Measurements from ENCODE around the gene CARNS1. TPM values are rescaled to one million over a fixed set of nuclear protein-coding genes. Genes with fewer than 3 reads are reported as not detected.
A peak's percentile ranks its signal among the peaks of the same experiment; 100 is the strongest.

The CARNS1 gene
- total RNA-seq, 1 donor from 2014 or later, result 1.5 TPM

GRCh38 chr11:67431346-67432249 lies 16.1 kb downstream of the CARNS1 start:
- Mint-ChIP-seq H3K9me3 (no peaks in the 10 kb centered on the region), H3K27ac (peak overlapping the region; percentile 43), H3K4me3 (peak overlapping the region; percentile 45), H3K4me1 (ENCODE audit: unreplicated experiment) (peaks cover 8% of the 10 kb centered on the region), H3K27me3 (no peaks in the 10 kb centered on the region), H3K36me3 (no peaks in the 10 kb centered on the region)
- DNase-seq (ENCODE audit: extremely low spot score, unreplicated experiment), result no peak
- no peak for TF ChIP-seq CTCF (conservative IDR thresholded peaks at IDR 0.05)

DNA sequence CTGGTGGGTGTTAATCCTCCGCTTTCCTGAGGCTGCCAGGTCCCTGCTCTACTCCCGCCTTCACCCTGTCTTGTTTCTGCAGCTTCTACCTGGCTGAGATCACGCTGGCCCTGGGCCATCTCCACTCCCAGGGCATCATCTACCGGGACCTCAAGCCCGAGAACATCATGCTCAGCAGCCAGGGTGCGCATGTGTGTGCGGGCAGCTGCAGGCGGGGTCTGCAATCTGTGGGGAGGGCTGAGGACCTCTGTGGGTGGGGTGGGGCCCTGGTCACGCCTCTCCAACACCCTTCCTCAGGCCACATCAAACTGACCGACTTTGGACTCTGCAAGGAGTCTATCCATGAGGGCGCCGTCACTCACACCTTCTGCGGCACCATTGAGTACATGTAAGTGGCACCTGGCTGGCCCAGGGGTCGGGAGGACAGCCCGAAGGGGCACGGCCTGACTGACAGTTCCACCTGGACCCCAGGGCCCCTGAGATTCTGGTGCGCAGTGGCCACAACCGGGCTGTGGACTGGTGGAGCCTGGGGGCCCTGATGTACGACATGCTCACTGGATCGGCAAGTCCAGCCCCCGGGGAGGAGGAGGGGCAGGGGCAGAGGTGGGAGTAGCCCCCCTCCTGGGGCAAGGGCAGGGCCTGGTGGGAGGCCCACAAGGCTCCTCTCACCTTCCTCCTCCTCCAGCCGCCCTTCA lies 17.3 kb downstream of the CARNS1 start:
- no peaks in the 10 kb centered on the region for H3K27me3 Mint-ChIP-seq
- no peaks in the 10 kb centered on the region for H3K36me3 Mint-ChIP-seq
- no peak overlapping the region for H3K4me3 Mint-ChIP-seq
- peaks cover 5% of the 10 kb centered on the region for H3K4me1 Mint-ChIP-seq (ENCODE audit: unreplicated experiment)
- no peak for TF ChIP-seq CTCF (conservative IDR thresholded peaks at IDR 0.05)
- H3K9me3 Mint-ChIP-seq, result no peaks in the 10 kb centered on the region
- no peak for DNase-seq (ENCODE audit: extremely low spot score, unreplicated experiment)
- H3K27ac Mint-ChIP-seq, result no peak overlapping the region

DNA sequence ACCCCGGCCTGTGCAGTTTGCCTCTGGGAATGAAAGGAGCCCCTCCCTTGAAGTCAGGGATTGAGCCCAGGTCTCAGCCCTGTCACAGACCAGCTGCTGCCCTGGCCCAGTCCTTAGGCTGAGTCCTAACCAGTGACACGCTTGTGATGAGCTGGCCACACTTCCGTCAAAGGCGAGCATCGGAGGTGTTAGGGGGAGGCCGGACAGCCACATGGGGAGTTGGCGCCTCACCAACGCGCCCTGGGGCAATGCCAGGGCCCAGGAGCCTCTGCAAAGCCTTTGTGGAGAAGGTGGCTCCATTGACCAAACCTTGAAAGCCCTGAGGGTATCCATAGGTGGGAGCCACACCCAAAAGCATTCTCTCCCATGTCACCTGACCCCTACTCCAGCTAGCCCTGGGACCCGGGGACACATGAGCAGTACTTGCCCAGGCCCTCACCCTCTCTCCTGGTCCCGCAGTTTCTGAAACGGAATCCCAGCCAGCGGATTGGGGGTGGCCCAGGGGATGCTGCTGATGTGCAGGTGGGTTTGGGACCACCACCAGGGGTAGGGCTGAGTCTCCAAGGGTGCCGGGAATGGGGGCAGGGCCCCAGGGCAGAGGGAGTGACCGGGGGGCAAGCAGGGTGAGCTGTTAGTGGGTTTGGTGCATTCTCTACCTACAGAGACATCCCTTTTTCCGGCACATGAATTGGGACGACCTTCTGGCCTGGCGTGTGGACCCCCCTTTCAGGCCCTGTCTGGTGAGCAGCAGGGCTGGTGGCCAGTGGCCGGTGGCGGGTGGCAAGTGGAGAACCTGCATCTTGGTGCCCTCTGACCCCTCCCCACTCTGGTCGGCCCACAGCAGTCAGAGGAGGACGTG lies 18.3 kb downstream of the CARNS1 start:
- H3K27me3 Mint-ChIP-seq, result no peaks in the 10 kb centered on the region
- TF ChIP-seq CTCF (conservative IDR thresholded peaks at IDR 0.05), result no peak
- H3K4me3 Mint-ChIP-seq, result no peak overlapping the region
- DNase-seq (ENCODE audit: extremely low spot score, unreplicated experiment), result no peak
- H3K27ac Mint-ChIP-seq, result no peak overlapping the region
- no peaks in the 10 kb centered on the region for H3K9me3 Mint-ChIP-seq
- no peaks in the 10 kb centered on the region for H3K4me1 Mint-ChIP-seq (ENCODE audit: unreplicated experiment)
- H3K36me3 Mint-ChIP-seq, result no peaks in the 10 kb centered on the region

- Mint-ChIP-seq H3K4me3 (no peak overlapping the region), H3K36me3 (no peaks in the 10 kb centered on the region), H3K27me3 (no peaks in the 10 kb centered on the region), H3K9me3 (no peaks in the 10 kb centered on the region), H3K4me1 (ENCODE audit: unreplicated experiment) (no peaks in the 10 kb centered on the region), H3K27ac (no peak overlapping the region)
- no peak for TF ChIP-seq CTCF (conservative IDR thresholded peaks at IDR 0.05)
- DNase-seq (ENCODE audit: extremely low spot score, unreplicated experiment), result no peak
Measured at GRCh38 chr11:67434395-67434881, 19.0 kb downstream of the CARNS1 start.

DNA sequence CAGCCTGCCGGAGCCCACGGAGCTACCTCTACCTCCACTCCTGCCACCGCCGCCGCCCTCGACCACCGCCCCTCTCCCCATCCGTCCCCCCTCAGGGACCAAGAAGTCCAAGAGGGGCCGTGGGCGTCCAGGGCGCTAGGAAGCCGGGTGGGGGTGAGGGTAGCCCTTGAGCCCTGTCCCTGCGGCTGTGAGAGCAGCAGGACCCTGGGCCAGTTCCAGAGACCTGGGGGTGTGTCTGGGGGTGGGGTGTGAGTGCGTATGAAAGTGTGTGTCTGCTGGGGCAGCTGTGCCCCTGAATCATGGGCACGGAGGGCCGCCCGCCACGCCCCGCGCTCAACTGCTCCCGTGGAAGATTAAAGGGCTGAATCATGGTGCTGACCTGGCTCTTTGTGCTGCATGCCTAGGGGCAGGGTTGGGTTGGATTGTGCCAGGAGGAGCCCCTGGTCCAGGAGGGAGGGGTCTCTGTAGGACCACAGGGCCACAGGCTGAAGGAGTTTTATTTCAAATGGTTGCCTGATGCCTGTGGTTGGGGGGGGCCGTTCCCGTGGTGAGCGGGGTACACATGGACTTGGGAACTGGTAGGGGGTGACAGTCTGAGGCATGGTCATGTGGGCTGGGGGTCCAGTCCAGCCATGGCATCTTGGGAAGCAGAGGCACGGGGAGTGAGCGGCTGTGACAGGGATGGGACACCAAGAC lies 19.7 kb downstream of the CARNS1 start:
- no peak overlapping the region for H3K27ac Mint-ChIP-seq
- no peaks in the 10 kb centered on the region for H3K4me1 Mint-ChIP-seq (ENCODE audit: unreplicated experiment)
- H3K4me3 Mint-ChIP-seq, result no peak overlapping the region
- no peak for DNase-seq (ENCODE audit: extremely low spot score, unreplicated experiment)
- H3K36me3 Mint-ChIP-seq, result no peaks in the 10 kb centered on the region
- no peaks in the 10 kb centered on the region for H3K9me3 Mint-ChIP-seq
- TF ChIP-seq CTCF (conservative IDR thresholded peaks at IDR 0.05), result no peak
- no peaks in the 10 kb centered on the region for H3K27me3 Mint-ChIP-seq

Data from type B pancreatic cell (in vitro differentiated cells).